Gastroesophageal sphincter (tissue), 3 donors: ENCODE measurements around the gene NEUROD2.

Source experiments
- CTCF ChIP-seq, 4 experiments: fragments of 200-600 bp in 2 of 4; fragments of 450-650 bp in 2 of 4; sonication (generic) in 1 of 4; IDR thresholded peaks; one replicate each; pipeline ENCODE4 v1.5.1; 2017 to 2019; ENCODE audit warnings: antibody characterized with exemption in 4 of 4, mild to moderate bottlenecking in 2 of 4, moderate library complexity in 2 of 4
- POLR2A ChIP-seq, 2 donors: fragments of 450-650 bp; IDR thresholded peaks; one replicate each; pipeline ENCODE4 v1.6.1; 2017; ENCODE audit warnings: antibody characterized with exemption in 2 of 2, mild to moderate bottlenecking in 2 of 2, moderate library complexity in 1 of 2

DNA sequence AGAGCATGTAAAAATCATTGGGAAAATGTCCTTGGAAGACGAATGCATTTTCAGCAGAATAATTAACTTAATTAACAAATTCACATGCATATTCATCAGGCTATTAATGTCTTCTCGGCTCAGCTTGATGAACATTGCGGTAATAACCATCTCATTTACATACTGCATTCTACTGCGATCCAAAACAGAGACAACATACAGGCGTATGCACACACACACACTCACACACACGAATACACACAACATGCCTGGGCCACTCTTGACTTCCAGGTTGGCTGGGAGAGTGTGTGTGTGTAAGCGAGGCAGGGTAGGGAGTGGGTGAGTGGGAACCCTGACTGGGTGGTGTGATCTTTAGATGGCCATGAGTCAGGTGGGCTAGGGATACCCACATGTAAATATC is 44.7 kb downstream of the NEUROD2 start:
- TF ChIP-seq CTCF (IDR thresholded peaks at IDR 0.05), result no peak
- no peak for TF ChIP-seq POLR2A (IDR thresholded peaks at IDR 0.05)
